HL-60 (cell line): ENCODE measurements around the gene KCNQ1.

ENCODE experiments used
- DNase-seq, 2 experiments: peaks; one replicate each; pipeline ENCODE4 v3.0.0-alpha.2; 2010 to 2020; ENCODE audit warnings: low read depth in 1 of 2, low spot score in 1 of 2
- H3K27ac ChIP-seq: fragments of 250-450 bp; sonication (Bioruptor Pico); replicated peaks from 2 replicates; pipeline ENCODE4 v1.5.1; 2020; ENCODE audit warnings: mild to moderate bottlenecking, moderate library complexity
- H3K27me3 ChIP-seq: fragments of 250-450 bp; sonication (Bioruptor Pico); 2 replicates; pipeline ENCODE4 v1.5.1; 2021; ENCODE audit warnings: mild to moderate bottlenecking, moderate library complexity; ENCODE audit not compliant: insufficient read depth, poor library complexity, severe bottlenecking
- H3K4me3 ChIP-seq: replicated peaks from 2 replicates; pipeline ENCODE4 v1.5.1; 2011; ENCODE audit warnings: mild to moderate bottlenecking, control low read depth, low read length; ENCODE audit not compliant: insufficient read depth
- GABPA ChIP-seq: IDR thresholded peaks from 2 replicates; pipeline ENCODE4 v1.6.1; 2012; ENCODE audit warnings: low read depth
- POLR2AphosphoS5 ChIP-seq: IDR thresholded peaks from 2 replicates; pipeline ENCODE4 v1.6.1; 2012; ENCODE audit warnings: low read depth
- REST ChIP-seq: IDR thresholded peaks from 2 replicates; pipeline ENCODE4 v1.6.1; 2012; ENCODE audit warnings: low read depth; ENCODE audit not compliant: insufficient replicate concordance
- SPI1 ChIP-seq: IDR thresholded peaks from 2 replicates; pipeline ENCODE4 v1.6.1; 2012; ENCODE audit warnings: low read depth, mild to moderate bottlenecking, borderline replicate concordance
- TF ChIP-seq, protein P1 (sequence below): IDR thresholded peaks from one replicate; pipeline ENCODE4 v1.5.1; 2011; ENCODE audit warnings: low read length, control low read depth, inconsistent platforms; ENCODE audit not compliant: insufficient read depth

The KCNQ1 gene

DNA sequence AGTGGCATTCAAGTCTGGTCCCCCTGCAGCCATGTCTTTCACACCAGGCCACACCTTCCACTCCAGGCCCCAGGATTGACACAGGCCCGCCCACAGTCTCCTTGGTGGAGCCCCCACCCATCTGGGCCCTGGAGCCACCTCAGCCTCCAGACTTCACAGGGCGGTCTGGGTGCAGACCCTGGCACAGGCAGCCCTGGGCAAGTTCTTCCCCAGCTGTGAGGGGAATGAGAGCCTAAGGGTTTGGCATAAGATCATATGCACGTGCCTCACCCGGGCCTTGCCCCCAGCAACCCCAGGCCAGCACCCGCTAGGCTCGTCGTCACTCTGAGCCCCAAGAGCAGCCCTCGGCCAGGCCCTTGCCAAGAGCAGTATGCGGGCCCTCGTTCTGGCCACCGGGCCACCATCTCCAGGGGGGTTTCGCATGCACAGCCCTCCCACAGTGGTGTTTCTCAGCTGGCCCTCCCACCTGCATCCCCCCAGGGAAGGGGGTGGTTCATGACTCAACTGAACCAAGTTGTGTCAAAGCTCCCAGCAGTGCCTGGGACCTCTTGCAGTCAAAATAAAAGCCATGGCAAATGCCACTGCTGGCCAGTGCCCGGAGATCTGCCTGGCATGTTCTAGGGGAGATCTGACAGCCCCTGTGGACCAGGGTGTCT lies 325.4 kb downstream of the KCNQ1 start:
- H3K4me3 ChIP-seq: no peak overlapping the region
- no peaks in the 10 kb centered on the region for H3K27me3 ChIP-seq
- no peak for TF ChIP-seq SPI1
- no peak for DNase-seq
- H3K27ac ChIP-seq: no peak overlapping the region

GRCh38 chr11:2770761-2771301 lies 326.0 kb downstream of the KCNQ1 start:
- TF ChIP-seq, protein P1, sequence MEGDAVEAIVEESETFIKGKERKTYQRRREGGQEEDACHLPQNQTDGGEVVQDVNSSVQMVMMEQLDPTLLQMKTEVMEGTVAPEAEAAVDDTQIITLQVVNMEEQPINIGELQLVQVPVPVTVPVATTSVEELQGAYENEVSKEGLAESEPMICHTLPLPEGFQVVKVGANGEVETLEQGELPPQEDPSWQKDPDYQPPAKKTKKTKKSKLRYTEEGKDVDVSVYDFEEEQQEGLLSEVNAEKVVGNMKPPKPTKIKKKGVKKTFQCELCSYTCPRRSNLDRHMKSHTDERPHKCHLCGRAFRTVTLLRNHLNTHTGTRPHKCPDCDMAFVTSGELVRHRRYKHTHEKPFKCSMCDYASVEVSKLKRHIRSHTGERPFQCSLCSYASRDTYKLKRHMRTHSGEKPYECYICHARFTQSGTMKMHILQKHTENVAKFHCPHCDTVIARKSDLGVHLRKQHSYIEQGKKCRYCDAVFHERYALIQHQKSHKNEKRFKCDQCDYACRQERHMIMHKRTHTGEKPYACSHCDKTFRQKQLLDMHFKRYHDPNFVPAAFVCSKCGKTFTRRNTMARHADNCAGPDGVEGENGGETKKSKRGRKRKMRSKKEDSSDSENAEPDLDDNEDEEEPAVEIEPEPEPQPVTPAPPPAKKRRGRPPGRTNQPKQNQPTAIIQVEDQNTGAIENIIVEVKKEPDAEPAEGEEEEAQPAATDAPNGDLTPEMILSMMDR: no peak
- TF ChIP-seq POLR2AphosphoS5: no peak
- TF ChIP-seq GABPA: no peak
- no peak for TF ChIP-seq REST
- no peak for TF ChIP-seq SPI1
- H3K4me3 ChIP-seq: no peak overlapping the region
- DNase-seq: no peak
- no peaks in the 10 kb centered on the region for H3K27me3 ChIP-seq
- no peak overlapping the region for H3K27ac ChIP-seq

DNA sequence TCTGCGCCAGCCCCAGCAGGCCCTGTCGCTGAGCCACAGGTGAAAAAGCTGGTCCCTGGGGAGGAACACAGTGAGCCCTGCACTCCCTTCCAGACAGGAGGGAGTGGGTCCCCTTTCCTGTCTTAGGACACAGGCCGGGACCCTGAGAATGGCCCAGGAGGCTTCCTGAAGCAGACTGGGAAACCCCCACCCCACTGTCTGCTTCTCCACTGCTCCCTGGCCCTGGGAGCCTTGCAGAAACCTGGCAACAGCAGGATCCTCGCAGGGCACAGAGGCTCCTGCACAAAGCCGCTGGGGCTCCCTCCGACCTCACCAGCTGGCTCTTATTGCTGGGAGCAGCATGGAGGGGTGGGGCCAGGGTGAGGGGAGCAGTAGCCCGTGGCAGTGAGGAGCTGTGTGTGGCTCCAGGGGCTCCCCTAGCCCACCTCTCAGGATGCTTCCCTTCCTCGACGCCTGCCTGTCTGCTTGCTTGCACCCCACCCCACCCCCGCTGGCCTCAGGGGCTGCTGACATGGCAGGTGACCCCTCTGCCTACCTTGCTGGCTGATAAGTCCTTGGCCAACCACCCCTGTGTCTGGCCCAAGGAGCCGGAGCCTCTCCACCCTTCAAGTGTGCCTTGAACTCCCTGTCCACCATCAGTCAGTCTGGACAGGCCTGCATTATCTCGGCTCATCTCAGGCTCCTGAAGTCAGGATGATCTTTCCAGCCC lies 327.1 kb downstream of the KCNQ1 start:
- DNase-seq: no peak
- no peaks in the 10 kb centered on the region for H3K27me3 ChIP-seq

More for the DNA sequence above, 327.1 kb downstream of the KCNQ1 start:
- Histone ChIP-seq H3K27ac (no peak overlapping the region), H3K4me3 (no peak overlapping the region)
- TF ChIP-seq, protein P1: no peak
- TF ChIP-seq SPI1 (no peak), POLR2AphosphoS5 (no peak), REST (no peak), GABPA (no peak)
